COLO829 (cell line): ENCODE results near the gene VAC14.
"Not testable (repeated sequence)": the region's sequence is repeated elsewhere in the genome, so short reads cannot be mapped to it uniquely, and the experiment has no call there.

Source experiments
- DNase-seq: peaks from one replicate; pipeline ENCODE4 v3.0.0; 2012; ENCODE audit warnings: low spot score

Gene VAC14

GRCh38 chr16:70742967-70743366, 58.0 kb downstream of the VAC14 start:
- not testable (repeated sequence) for DNase-seq

DNA sequence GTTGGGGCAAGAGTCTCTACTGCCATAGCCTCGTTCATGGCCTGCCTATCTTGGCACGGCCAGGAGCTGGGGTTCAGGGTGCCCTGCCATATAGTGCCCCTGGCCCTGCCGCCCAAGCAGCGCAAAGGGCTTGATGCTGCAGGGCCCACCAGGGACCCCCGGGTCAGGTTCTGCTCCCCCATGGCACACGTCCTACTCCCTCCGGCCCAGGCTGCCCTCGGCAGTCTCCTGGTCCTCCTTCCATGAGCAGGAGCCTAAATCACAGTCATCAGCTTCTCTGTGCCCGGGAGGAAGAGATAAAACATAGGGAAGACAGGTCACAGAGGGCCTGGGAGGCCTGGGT, 59.2 kb downstream of the VAC14 start:
- DNase-seq, result no peak

GRCh38 chr16:70740914-70741782, 59.8 kb downstream of the VAC14 start:
- DNase-seq, result peak; percentile 13

- DNase-seq, result no peak
Observed at GRCh38 chr16:70740174-70740913, 60.6 kb downstream of the VAC14 start.

- DNase-seq, result no peak
Observed at GRCh38 chr16:70739389-70739788, 61.6 kb downstream of the VAC14 start.

- DNase-seq, result no peak
Observed at GRCh38 chr16:70738083-70738977, 62.6 kb downstream of the VAC14 start.

DNA sequence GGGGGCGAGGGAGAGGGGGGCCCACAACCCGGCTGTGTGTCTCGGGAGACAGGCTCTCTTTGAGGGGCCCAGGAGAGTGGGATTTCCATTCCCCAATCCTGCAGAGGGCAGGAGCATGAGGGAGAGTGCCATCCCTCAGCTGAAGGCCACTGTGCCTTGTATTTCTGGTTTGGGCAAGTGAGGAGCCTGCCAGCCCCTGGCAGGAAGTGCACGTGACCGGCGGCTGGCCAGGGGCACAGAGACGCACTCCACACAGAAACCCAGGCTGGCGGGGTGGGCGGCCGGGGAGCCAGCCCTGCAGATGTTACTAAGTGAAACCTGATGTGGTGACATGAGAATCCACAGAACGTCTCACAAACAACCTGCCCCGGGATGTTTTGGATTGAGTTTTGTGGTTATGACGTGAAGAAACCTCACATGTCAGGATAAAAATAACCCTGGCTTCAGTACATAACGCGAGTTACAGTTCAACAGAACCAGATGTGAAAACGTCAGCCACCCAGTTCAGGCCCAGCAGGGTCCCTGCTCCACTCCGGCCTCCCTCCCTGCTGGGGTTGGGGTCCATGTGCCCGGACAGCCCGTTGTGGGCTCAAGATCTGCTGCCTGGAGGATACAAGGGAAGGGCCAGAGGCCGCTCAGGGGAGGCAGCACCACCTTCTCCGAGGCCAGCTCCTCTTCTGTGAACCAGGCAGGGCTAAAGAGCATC, 63.4 kb downstream of the VAC14 start:
- peak; percentile 49 for DNase-seq

GRCh38 chr16:70736465-70737376, 64.2 kb downstream of the VAC14 start:
- no peak for DNase-seq

GRCh38 chr16:70735141-70735979, 65.6 kb downstream of the VAC14 start:
- no peak for DNase-seq

DNA sequence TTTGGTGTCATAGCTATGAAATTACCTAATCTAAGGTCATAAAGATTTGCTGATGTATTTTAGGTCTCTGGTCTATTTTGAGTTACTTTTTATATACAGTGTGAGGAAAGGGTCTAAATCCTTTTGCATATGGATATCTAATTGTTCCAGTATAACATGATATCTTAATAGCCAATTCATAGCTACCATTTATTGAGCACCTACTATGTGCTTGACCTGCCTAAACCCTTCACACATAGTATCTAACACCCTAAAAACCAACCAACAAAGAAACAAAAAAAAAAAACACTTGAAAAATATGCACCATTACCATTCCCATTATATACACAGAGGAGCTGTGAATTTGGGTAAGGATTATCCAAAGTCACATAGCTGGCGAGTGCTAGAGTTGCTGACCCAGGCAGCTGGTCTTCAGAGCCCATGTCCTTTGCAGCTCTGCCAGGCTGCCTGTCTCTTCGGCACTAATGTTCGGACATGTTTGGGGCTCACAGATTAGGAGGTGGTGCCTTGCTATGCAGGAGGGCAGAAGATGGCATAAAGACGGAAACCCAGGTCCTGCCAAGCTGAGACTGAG, 66.3 kb downstream of the VAC14 start:
- DNase-seq, result no peak

DNA sequence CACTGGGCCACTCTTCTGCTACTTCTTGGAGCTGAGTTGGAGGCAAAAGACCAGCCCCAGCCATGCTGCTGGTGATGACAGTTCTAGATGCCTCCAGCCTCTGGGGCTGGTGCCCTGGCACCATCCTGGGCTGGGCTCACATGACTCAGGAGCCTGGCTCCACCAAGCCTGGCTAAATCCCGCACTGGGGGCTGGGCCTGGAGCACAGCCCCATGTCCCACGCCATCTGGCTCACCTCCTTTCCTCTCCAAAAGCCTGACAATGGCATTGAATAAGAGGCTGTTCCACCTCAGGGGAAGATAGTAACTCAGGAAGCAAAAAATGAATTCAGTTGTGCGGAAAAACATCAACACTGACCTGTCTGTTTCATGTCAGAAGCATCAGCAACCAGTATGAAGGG, 70.0 kb downstream of the VAC14 start:
- DNase-seq, result no peak

GRCh38 chr16:70730031-70730430, 70.9 kb downstream of the VAC14 start:
- DNase-seq, result no peak

- no peak for DNase-seq
Observed at GRCh38 chr16:70729292-70729691, 71.7 kb downstream of the VAC14 start.

GRCh38 chr16:70728150-70728549, 72.8 kb downstream of the VAC14 start:
- no peak for DNase-seq

GRCh38 chr16:70726892-70727361, 74.0 kb downstream of the VAC14 start:
- DNase-seq, result no peak

DNA sequence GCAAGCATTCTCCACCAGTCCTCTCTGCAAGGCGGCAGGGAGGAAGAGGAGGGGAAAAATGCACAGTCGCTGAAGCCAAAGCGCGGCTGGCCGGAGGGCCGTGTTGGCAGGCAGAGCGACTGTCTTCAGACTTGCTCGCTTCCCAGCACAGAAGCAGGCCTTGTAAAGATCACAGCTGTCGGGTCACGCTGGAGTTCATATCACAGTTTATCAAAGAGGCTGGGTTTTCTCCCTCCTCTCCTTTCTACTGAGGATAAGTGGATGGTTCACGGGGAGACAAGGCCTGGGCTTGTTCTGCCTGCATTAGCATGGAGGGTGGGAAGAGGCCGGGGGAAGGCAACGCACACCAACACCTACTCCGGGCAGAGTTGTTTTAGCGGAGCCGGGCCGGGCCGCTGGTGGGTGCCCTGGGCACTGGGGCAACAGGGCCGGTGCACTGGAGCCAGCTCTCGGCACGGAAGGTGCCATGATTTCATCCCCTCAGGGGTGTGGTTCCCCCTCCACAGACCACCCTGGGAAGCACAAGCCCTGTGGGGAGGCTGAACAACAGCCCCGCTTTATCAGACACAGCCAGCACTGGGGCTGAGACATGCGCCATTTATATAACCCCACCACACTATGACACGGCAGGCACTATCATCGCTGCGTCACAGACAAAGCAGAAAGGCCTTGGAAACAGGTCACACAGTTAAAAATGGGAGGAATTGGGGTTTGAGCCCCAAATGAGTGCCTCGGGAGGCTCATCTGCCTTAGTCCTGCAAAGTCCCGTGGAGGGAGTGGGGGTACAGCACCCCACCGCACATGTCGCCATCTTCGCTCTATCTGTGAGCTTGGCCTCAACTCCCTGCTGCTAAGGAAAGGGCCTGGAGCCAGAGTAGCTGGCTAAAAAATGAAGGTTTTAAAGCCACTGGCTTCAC, 74.8 kb downstream of the VAC14 start:
- peak; percentile 78 for DNase-seq

DNA sequence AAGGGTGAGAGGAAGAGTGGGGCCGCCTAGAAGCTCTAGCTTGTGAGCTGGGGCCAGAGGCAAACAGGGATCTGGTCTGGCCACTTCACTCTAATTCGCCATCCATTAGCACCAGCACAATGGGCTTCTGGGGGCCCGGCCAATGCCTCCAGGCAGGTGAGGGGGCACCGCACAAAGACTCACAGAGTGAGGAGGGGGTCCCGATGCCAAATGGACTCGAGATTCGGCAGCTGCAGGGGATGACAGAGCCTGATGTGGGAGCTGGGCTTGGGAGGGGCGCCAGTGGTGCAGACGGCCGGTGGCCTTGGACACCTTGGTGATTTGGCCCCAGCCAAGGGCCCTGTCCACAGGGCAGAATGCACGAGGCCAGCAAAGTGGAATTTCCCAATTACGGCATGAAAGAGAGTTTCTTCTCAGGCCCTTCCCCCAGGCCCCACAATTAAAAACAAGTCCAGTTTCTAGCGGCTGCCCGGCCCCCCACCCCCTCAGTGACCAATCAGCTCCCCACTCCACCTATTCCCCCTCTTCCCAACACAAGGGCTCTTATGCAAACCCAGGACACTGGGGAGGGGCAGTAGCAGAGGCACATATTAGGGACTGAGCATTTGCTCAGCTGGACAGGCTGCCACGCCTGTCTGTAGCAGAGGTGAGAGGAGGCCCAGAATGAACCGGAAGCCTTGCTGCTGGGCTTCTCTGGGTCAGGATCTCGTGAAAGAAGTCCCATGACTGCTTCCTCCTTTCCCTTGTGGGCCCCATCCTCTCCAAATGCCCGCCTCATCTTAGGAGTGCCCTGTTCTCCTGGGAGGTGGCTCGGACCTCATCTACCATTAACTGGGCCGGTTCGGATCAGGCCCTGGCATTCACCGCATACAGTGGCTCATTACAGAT, 75.7 kb downstream of the VAC14 start:
- peak; percentile 71 for DNase-seq
